Lung (tissue), 12 donors: ENCODE results near the gene TTC1. TPM values are rescaled to one million over a fixed set of nuclear protein-coding genes. Genes with fewer than 3 reads are reported as not detected.
A peak's percentile ranks its signal among the peaks of the same experiment; 100 is the strongest.
"Not testable (repeated sequence)": the region's sequence is repeated elsewhere in the genome, so short reads cannot be mapped to it uniquely, and the experiment has no call there.

Experiments
- ATAC-seq: fragments of 200-7000 bp; cut with Tn5 transposase; one replicate; pipeline ENCODE4 v1.9.1; 2020; ENCODE audit warnings: moderate number of reproducible peaks; ENCODE audit not compliant: insufficient read depth, low FRiP score
- DNase-seq, 3 donors: peaks; one replicate each; pipeline ENCODE4 v3.0.0-alpha.2; 2013 to 2017
- H3K27ac ChIP-seq, 2 donors: one replicate each; pipeline ENCODE4 v1.5.1; 2013; ENCODE audit warnings: mild to moderate bottlenecking in 2 of 2, moderate library complexity in 2 of 2, control low read depth in 1 of 2, inconsistent platforms in 1 of 2, low read depth in 1 of 2, low read length in 1 of 2
- H3K27me3 ChIP-seq, 3 donors: one replicate each; pipeline ENCODE4 v1.5.1; 2013; ENCODE audit warnings: low read length in 2 of 3; ENCODE audit not compliant: control insufficient read depth in 3 of 3, insufficient read depth in 3 of 3
- H3K36me3 ChIP-seq, 4 donors: one replicate each; pipeline ENCODE4 v1.5.1; 2013; ENCODE audit warnings: low read length in 4 of 4, mild to moderate bottlenecking in 1 of 4, moderate library complexity in 1 of 4; ENCODE audit not compliant: control insufficient read depth in 4 of 4, insufficient read depth in 4 of 4
- H3K4me1 ChIP-seq, 5 donors: one replicate each; pipeline ENCODE4 v1.5.1; 2013; ENCODE audit warnings: low read length in 5 of 5, mild to moderate bottlenecking in 2 of 5, moderate library complexity in 1 of 5; ENCODE audit not compliant: control insufficient read depth in 5 of 5, insufficient read depth in 5 of 5
- H3K4me3 ChIP-seq: one replicate; pipeline ENCODE4 v1.5.1; 2013; ENCODE audit warnings: mild to moderate bottlenecking, control low read depth, moderate library complexity
- H3K9ac ChIP-seq, 2 donors: one replicate each; pipeline ENCODE4 v1.5.1; 2013; ENCODE audit warnings: low read length in 2 of 2, control low read depth in 1 of 2; ENCODE audit not compliant: insufficient read depth in 1 of 2
- H3K9me3 ChIP-seq, 4 donors: one replicate each; pipeline ENCODE4 v1.5.1; 2013; ENCODE audit warnings: low read length in 3 of 4, mild to moderate bottlenecking in 1 of 4, moderate library complexity in 1 of 4; ENCODE audit not compliant: control insufficient read depth in 4 of 4, insufficient read depth in 3 of 4
- WGBS, 2 donors: extraction: QIAGEN DNeasy Blood & Tissue Kit; methylation state at CpG; one replicate each; pipeline ENCODE4 v1.1.7; 2013; 5-methylcytosine and 5-hydroxymethylcytosine counted together
- polyA plus RNA-seq, 2 donors: library from polyadenylated mRNA; stranded (reverse); fragments of 200-250 nt; gene quantifications; one replicate each; pipeline ENCODE4 v1.2.1, GENCODE V29; 2013
- total RNA-seq, 2 donors: library from RNA; depleted of rRNA in 1 of 2; stranded (reverse); fragments of >200 nt in 1 of 2; gene quantifications; one replicate each; pipeline ENCODE4 v1.2.1, GENCODE V29; 2014 to 2021
- TF ChIP-seq, protein P1 (sequence below): IDR thresholded peaks from 2 replicates; pipeline ENCODE4 v1.5.1; 2012; ENCODE audit warnings: mild to moderate bottlenecking; ENCODE audit errors: control extremely low read depth, extremely low read depth
- donor health status: control.
- donor health status: control.
- donor health status: Bipolar disorder and iron deficiency.
- donor health status: healthy.
- donor health status: DM: yes; HTN: yes; CAD: no.

The TTC1 gene
- total and polyA plus RNA-seq, 4 donors = 37.3 to 47.5 (median 43.1) TPM

DNA sequence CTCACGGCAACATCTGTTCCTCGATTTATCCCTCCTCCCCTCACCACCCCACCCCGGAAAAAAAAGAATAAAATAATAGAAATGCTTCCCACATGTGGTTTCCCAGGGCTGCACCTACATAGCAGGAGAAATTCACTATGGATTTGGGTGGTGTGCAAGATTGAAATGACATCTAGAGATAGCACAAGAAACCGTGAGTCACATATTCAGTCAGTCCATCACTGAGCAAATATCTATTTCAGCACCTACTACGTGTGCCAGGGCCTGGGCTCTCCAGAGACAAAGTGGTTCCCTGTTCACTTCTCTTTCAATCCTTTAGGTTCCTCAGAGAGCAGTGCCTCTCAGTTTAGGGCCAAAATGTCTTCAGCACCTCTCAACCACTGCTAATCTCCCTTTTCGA lies 45.0 kb upstream of the TTC1 start:
- H3K9ac ChIP-seq = no peak overlapping the region
- TF ChIP-seq, protein P1, sequence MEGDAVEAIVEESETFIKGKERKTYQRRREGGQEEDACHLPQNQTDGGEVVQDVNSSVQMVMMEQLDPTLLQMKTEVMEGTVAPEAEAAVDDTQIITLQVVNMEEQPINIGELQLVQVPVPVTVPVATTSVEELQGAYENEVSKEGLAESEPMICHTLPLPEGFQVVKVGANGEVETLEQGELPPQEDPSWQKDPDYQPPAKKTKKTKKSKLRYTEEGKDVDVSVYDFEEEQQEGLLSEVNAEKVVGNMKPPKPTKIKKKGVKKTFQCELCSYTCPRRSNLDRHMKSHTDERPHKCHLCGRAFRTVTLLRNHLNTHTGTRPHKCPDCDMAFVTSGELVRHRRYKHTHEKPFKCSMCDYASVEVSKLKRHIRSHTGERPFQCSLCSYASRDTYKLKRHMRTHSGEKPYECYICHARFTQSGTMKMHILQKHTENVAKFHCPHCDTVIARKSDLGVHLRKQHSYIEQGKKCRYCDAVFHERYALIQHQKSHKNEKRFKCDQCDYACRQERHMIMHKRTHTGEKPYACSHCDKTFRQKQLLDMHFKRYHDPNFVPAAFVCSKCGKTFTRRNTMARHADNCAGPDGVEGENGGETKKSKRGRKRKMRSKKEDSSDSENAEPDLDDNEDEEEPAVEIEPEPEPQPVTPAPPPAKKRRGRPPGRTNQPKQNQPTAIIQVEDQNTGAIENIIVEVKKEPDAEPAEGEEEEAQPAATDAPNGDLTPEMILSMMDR = no peak
- no peak overlapping the region for H3K27ac ChIP-seq
- H3K27me3 ChIP-seq = peaks cover 0 to 8% (median 8%) of the 10 kb centered on the region in 3 donors
- H3K4me3 ChIP-seq = no peak overlapping the region
- DNase-seq (no peak), ATAC-seq (no peak)
- no peaks in the 10 kb centered on the region for H3K4me1 ChIP-seq
- H3K9me3 ChIP-seq = no peaks in the 10 kb centered on the region
- 93 to 94% methylated on average over 6 of the region's 6 CpGs for WGBS, 2 donors
- H3K36me3 ChIP-seq = no peaks in the 10 kb centered on the region

DNA sequence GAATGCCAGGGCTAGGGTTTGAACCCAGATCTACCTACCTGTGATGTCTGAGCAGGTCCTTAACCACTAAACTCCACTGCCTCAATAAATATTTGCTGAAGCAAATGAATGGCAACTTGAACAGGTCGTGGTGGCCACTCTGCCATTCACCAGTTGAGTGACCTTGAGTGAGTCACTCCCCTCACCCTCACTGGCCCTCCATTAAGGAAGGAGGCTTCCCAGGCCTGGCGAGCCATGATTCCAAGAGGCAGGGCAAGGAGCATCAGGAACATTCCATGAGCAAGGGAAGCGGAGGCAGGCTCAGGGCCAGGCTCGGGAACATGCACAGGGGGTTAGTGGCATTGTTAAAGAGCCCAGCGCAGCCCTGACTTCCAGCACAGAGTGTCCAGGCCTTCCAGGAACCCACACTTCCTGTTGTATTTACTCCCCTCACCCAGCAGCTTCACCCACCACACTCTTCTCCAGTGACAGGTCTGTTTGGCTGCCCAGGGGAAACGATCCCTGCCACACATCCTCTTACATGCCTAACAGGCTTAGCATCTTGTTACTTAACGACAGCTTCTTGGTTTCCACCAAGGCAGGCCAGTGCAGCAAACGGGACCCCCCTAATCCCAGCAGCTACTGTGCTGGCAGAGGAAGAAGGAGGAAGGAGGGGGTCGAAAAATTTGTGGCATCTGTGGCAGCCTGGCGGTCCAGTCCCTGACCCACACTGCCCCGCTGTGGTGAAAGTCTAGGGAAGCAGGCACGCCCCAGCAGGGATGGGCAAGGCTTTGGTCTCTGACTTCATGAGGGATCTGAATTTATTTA lies 43.7 kb upstream of the TTC1 start:
- TF ChIP-seq, protein P1 = peak; percentile 17
- DNase-seq (peak; percentile 72 to 80 (median 80)), ATAC-seq (no peak)
- Histone ChIP-seq H3K4me3 (no peak overlapping the region), H3K27me3 (peaks cover 0 to 13% (median 11%) of the 10 kb centered on the region in 3 donors), H3K36me3 (no peaks in the 10 kb centered on the region), H3K9ac (no peak overlapping the region), H3K27ac (no peak overlapping the region), H3K4me1 (no peaks in the 10 kb centered on the region), H3K9me3 (no peaks in the 10 kb centered on the region)
- 35 to 37% methylated on average over 12 of the region's 12 CpGs for WGBS, 2 donors

DNA sequence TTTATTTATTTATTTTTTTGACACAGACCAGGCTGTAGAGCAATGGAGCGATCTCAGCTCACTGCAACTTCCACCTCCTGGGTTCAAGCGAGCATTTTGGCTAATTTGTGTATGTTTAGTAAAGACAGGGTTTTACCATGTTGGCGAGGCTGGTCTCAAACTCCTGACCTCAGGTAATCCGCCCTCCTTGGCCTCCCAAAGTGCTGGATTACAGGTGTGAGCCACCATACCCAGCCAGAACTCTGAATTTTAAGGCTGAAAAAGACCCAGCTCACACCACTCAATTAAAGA lies 43.2 kb upstream of the TTC1 start:
- ATAC-seq, H3K4me1 ChIP-seq, DNase-seq, H3K36me3 ChIP-seq, H3K4me3 ChIP-seq, H3K9ac ChIP-seq, H3K27ac ChIP-seq, H3K9me3 ChIP-seq: not testable (repeated sequence)
- H3K27me3 ChIP-seq = peaks cover 0 to 18% (median 16%) of the 10 kb centered on the region in 3 donors
- 74 to 76% methylated on average over 4 of the region's 4 CpGs for WGBS, 2 donors

DNA sequence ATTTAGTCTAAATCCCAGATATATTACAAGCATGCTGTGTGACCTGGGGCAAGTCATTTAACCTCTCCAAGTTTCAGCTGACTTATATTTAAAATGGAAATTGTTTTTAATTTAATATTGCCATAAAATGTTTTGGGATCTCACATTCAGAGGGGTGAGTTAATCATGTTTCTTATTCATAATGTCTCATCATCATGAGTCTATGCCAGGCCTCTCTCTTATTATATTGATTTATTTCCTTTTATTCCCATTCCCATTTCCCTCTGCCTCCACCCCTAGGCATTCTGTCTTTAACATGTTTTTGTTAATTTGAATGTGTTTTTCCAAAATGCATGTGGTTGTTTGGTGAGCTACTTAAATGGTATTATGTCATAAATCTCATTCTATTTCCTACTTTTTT lies 39.0 kb upstream of the TTC1 start:
- Histone ChIP-seq H3K27me3 (peaks cover 0 to 48% (median 43%) of the 10 kb centered on the region in 3 donors), H3K4me1 (peaks cover 0 to 9% (median 0%) of the 10 kb centered on the region in 5 donors), H3K27ac (no peak overlapping the region), H3K4me3 (no peak overlapping the region), H3K36me3 (no peaks in the 10 kb centered on the region), H3K9me3 (no peaks in the 10 kb centered on the region), H3K9ac (no peak overlapping the region)
- ATAC-seq = no peak
- no peak for DNase-seq
- TF ChIP-seq, protein P1 = no peak
